ENCODE results near the gene PDE7B.

GRCh38 chr6:135962731-135963130 is 111.2 kb downstream of the PDE7B start:
- TF ChIP-seq, protein P1, sequence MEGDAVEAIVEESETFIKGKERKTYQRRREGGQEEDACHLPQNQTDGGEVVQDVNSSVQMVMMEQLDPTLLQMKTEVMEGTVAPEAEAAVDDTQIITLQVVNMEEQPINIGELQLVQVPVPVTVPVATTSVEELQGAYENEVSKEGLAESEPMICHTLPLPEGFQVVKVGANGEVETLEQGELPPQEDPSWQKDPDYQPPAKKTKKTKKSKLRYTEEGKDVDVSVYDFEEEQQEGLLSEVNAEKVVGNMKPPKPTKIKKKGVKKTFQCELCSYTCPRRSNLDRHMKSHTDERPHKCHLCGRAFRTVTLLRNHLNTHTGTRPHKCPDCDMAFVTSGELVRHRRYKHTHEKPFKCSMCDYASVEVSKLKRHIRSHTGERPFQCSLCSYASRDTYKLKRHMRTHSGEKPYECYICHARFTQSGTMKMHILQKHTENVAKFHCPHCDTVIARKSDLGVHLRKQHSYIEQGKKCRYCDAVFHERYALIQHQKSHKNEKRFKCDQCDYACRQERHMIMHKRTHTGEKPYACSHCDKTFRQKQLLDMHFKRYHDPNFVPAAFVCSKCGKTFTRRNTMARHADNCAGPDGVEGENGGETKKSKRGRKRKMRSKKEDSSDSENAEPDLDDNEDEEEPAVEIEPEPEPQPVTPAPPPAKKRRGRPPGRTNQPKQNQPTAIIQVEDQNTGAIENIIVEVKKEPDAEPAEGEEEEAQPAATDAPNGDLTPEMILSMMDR (conservative IDR thresholded peaks at IDR 0.05): no peak
- no peak for TF ChIP-seq ZFX (IDR thresholded peaks at IDR 0.05)

All from C4-2B (cell line).